ENCODE measurements around the gene SUPT7L.

The SUPT7L gene, protein sequence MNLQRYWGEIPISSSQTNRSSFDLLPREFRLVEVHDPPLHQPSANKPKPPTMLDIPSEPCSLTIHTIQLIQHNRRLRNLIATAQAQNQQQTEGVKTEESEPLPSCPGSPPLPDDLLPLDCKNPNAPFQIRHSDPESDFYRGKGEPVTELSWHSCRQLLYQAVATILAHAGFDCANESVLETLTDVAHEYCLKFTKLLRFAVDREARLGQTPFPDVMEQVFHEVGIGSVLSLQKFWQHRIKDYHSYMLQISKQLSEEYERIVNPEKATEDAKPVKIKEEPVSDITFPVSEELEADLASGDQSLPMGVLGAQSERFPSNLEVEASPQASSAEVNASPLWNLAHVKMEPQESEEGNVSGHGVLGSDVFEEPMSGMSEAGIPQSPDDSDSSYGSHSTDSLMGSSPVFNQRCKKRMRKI

DNA sequence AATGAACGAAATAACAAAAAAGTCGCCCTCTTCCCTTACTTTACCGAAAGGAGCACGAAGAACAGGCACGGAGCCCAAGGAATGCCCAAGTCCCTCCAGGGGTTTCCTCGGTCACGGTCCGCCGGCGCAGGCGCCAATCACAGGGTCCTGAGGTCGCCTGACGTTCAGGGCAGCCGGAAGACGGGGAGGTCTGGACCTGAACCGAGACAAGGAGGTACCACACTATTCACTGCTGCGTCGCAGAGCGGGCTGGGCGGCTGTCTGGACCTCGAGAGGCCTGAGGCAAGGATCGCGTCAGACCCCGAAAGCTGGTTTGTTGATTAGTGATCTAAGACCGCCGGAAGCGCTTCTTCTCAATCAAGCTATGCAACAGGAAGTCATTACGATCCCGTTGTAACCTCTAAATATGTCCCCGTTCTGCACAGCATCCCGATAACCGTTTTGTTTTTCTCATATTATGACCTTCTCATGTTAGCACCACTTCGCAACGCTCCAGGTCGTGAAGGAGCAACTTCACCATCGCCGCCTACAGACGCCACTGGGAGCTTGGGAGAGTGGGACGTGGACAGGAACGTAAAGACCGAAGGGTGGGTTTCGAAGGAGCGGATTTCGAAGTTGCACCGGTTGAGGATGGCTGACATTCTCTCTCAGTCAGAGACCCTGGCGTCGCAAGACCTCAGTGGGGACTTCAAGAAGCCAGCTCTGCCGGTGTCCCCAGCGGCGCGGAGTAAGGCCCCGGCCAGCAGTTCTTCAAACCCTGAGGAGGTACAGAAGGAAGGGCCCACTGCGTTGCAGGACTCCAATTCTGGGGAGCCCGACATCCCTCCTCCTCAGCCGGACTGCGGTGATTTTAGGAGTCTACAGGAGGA, at the start of gene SUPT7L, which contains the start of gene SLC4A1AP:
Gene SUPT7L, minus strand, starts transcription at position 330 of the 869 bp plus-strand sequence. CDS start 1,422 bp downstream, outside the sequence.
Gene SLC4A1AP, plus strand, starts transcription at position 605 of the 869 bp plus-strand sequence. Its CDS starts 26 bp downstream, at position 631.
- peak; percentile 65 for DNase-seq (ENCODE audit: low read depth)

DNA sequence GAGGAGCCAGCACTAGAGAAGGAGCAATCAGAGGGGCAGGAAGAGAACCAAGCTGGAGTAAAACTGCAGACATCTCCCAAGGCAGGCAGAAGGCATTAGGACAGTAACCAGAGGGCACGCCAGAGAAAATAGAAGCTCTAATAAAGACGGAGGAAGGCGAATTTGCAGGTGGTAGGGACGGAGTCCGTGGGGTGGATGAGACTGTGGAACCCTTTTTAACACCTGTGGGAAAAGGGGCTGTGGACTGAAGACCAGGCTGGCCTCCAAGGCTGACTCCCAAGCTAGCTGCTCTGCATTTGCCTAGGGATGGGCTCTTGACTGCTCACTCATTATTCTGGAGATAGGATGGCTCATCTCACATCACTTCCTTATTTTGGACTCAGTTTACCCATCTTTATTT, 49.8 kb upstream of the SUPT7L start:
- DNase-seq (ENCODE audit: low read depth) = no peak

GRCh38 chr2:27712522-27712921, 49.1 kb upstream of the SUPT7L start:
- DNase-seq (ENCODE audit: low read depth) = no peak

DNA sequence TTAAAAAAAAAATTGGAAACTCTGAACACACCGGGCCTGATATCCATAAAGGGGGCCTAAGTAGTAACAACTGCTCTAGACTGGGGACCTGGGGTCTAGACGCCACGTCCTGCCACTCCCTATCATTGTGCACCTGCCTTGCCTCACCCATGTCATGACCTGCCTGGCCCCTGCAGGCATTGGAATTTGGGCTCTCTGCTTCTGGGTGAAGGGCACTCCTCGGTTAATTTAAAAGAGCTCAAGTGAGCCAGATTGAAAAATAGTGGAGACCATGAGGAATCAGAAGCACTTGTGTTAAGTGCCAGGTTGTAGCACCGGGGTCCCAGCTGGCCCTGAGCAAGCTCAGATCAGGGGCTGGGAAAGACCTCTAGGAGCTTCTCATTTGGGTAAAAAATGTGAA, 48.4 kb upstream of the SUPT7L start:
- DNase-seq (ENCODE audit: low read depth) = no peak

- DNase-seq (ENCODE audit: low read depth) = no peak
Observed at GRCh38 chr2:27710640-27711430, 47.4 kb upstream of the SUPT7L start.

GRCh38 chr2:27709960-27710575, 46.7 kb upstream of the SUPT7L start:
- DNase-seq (ENCODE audit: low read depth) = no peak

- no peak for DNase-seq (ENCODE audit: low read depth)
Observed at GRCh38 chr2:27709326-27709725, 45.9 kb upstream of the SUPT7L start.

DNA sequence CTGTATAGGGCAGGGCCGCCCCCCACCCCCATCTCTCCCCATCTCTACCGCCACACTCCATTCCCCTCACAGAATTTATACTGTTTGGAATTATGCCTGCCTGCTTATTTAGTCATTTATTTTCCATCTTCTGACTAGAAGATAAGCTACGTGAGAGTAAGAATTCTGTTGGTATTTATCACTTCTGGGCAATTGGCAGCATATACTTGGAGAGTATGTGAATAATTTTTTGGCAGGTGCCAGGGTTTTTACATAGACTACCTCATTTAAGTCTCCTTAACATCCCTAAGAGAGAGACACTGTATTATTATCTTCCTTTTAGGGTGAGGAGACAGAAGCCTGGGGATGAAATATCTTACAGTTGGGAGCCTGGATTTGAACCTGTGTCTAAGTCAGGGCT, 45.3 kb upstream of the SUPT7L start:
- DNase-seq (ENCODE audit: low read depth) = no peak

GRCh38 chr2:27708257-27708654, 44.8 kb upstream of the SUPT7L start:
- DNase-seq (ENCODE audit: low read depth) = no peak

DNA sequence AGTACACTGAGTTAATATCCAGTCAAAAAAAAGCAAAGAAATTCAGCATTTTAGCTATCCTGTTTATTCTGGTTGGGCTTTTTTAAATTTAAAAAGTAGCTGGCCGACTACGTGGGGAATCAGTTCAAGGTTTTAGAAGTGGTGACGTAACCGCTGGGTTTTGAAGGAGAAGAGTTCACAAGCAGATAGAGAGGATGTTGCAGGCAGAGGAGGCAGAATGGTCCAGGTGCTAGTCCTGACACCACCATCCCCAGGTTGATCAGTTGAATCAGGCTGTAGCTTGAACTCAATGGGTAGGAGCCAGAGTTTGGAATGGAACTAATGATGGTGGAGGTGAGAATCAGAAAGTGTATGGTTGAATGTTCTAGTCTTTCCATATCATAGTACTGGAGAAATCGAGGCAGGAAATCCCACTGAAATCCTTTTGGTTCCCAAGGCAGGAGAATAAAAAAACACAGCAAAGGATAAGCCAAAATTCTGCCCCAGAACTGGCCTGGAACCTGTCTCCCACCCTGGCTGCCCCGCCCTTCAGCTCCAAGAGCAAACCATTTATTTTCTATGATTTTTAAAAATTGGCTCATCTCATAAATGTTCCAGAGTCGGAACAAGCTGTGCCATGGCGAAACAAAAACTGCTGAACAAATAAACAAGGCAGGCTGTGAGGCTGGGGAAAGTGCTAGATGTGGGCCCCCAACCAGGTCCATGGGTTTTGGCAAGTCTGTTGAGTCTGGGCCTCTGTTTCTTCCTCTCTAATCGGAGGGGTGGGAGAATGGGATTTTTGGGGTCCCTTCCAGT, 44.2 kb upstream of the SUPT7L start:
- DNase-seq (ENCODE audit: low read depth) = no peak

DNA sequence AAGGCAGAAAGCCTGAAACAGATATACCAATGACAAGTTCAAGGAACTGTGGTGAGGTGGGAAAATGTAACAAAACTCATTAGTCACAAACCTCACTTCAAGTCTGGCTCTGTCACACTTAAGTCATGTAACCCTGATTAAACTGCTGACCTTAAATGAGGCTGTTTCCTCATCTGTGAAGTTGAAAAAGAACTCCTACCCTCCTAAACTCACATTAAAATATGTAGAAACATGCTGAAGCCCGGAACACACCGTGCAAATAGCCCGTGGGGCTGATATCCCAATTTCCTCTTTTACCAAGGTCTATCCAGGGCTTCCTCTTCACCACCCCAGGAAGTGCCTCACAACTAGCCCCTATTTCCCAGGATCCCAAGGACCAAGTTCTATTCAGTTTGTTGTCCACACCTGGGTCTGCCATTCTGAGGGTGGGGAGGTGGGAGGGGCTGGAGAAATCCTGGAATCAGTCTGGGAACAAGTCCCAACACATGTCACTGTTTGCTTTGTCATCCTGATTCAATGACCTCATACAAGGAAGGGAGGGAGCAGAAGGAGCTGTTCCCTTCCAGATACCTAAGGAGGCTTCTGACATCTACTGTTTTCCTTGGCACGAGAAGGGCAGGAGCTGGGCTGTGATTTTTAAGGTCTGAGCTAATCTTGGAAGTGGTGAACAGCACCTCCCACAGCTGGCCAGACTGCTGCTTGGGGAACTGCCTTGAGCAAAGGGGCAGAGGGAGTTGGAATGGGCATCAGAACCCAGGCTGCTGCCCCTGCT, 42.6 kb upstream of the SUPT7L start:
- DNase-seq (ENCODE audit: low read depth) = no peak

DNA sequence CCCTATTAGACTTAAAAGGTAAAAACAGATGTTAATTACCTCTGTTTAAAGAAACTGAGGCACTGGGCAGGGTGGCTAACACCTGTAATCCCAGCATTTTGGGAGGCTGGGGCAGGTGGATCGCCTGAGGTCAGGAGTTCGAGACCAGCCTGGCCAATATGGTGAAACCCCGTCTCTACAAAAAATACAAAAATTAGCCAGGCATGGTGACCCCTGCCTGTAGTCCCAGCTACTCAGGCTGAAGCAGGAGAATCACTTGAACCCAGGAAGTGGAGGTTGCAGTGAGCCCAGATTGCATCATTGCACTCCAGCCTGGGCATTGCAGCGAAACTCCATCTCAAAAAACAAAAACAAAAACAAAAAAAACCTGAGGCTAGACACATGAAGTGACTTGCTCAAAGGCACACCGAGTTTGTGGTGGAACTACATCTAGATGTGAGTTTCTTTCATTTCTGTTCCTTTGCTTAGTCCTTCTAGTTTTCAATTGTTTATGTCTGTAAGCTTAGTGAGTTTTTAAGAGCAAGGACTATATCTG, 41.0 kb upstream of the SUPT7L start:
- DNase-seq (ENCODE audit: low read depth) = no peak

- DNase-seq (ENCODE audit: low read depth) = peak; percentile 81
Observed at GRCh38 chr2:27703638-27704341, 40.4 kb upstream of the SUPT7L start.

- DNase-seq (ENCODE audit: low read depth) = no peak
Observed at GRCh38 chr2:27702302-27702701, 38.9 kb upstream of the SUPT7L start.

DNA sequence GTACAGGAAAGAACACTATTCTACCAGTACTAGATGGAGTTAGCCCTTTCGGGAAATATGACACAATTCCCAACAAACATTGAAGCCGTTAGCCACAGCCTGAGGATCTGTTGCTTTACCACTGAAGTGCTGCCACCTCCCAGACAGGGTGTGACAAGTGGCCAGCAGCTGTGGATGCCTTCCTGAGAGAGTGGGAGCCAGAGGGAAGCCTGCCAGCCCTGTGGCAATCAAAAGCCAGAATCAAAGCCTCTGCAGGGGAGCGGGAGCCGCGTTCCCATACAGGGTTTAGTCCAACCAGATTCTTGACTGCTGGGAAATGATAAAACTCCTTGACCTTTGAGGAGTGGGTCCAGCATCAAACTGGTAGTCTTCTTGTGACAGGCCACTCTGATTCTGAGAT, 38.3 kb upstream of the SUPT7L start:
- no peak for DNase-seq (ENCODE audit: low read depth)

DNA sequence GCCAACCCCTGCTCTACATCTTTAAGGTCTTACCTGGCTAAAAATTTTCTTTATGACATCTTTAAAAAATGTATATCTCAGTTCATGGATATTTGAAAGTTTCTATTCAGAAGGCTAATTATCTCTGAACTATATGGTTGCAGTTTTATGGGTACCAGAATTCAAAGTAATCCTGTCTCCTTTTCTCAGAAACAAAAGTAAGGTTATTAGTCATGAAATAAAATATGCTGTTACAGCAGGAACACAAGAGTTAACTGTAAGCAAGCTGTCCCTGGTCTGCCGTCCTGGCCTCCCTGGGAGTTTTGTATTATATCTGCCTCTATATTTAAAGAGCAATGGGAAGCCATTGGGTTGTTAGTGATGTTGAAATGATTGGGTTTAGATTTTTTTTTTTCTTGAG, 34.2 kb upstream of the SUPT7L start:
- no peak for DNase-seq (ENCODE audit: low read depth)

- no peak for DNase-seq (ENCODE audit: low read depth)
Observed at GRCh38 chr2:27690052-27690451, 26.6 kb upstream of the SUPT7L start.

DNA sequence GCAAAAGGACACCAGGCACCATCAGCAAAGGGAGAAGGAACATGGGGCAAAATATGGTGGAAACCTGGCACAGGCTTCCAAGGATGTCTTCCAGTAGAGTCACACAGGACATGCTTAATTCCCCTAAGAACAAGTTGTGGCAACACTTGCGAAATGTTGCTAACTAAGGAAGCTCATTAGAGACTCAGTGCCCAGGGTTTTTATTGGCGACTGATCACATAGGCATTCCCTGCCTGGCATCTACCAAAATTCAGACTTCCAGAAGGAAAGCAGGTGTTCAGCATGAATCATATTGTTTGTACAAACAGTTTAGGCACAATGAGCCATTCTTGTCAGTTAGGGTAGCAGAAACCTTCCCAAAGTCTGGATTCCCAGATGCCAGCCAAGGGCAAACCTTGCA, 26.0 kb upstream of the SUPT7L start:
- DNase-seq (ENCODE audit: low read depth) = no peak

DNA sequence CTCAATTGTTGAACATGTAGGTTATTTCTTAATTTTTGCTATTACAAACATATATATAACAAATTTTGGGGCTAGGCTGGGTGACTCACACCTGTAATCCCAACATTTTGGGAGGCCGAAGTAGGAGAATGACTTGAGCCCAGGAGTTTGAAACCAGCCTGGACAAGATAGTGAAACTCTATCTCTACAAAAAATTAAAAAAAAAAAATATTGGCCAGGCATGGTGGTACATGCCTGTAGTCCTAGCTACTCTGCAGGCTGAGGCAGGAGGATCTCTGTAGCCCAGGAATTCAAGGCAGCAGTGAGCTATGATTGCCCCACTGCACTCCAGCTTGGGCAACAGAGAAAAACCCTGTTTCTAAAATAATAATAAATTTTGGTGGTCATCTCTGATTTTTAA, 23.8 kb upstream of the SUPT7L start:
- DNase-seq (ENCODE audit: low read depth) = no peak
